Suprapubic skin (tissue), 3 donors: ENCODE measurements around the gene MET.

Source experiments
- CTCF ChIP-seq, 2 donors: fragments of 200-600 bp in 1 of 2; fragments of 450-650 bp in 1 of 2; sonication (generic) in 1 of 2; IDR thresholded peaks; one replicate each; pipeline ENCODE4 v1.5.1; 2016 to 2019; ENCODE audit warnings: antibody characterized with exemption in 2 of 2, mild to moderate bottlenecking in 1 of 2, moderate library complexity in 1 of 2
- POLR2A ChIP-seq, 2 donors: fragments of 450-650 bp; IDR thresholded peaks; one replicate each; pipeline ENCODE4 v1.6.1; 2017; ENCODE audit warnings: antibody characterized with exemption in 2 of 2, mild to moderate bottlenecking in 2 of 2, moderate library complexity in 2 of 2

GRCh38 chr7:116708248-116708647, 36.3 kb downstream of the MET start:
- TF ChIP-seq CTCF (IDR thresholded peaks at IDR 0.05) = no peak
- TF ChIP-seq POLR2A (IDR thresholded peaks at IDR 0.05) = no peak
